ENCODE data around the gene TWIST1. TPM values are rescaled to one million over a fixed set of nuclear protein-coding genes. Genes with fewer than 3 reads are reported as not detected.

Gene TWIST1
- total and polyA plus RNA-seq, 5 donors from 2014 or later = 0.39 TPM; not detected in 4

DNA sequence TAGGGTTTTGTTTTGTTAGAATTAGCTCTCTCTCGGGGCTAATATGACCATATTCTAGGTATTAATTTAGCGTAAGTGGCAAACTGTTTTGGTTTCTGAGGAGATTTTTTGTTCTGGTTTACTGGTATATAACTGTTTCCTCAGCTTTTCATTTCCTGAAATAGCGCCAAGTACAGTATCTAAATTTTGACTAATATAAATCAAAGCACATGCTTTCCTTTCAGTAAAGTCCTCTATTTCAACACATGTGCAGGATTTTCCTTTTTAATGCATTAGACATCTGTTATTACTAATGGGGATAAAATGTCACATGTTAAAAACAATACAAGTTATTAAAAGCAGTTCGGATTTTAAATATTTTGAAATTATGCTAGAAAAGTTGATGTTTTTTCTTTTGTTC, 16.4 kb upstream of the TWIST1 start:
- DNase-seq = no peak
- H3K27me3 Mint-ChIP-seq = no peaks in the 10 kb centered on the region

GRCh38 chr7:19133390-19133789, 16.0 kb upstream of the TWIST1 start:
- no peaks in the 10 kb centered on the region for H3K27me3 ChIP-seq (ENCODE audit: control insufficient read depth, insufficient read depth, low read length)

More for the DNA sequence above, 16.4 kb upstream of the TWIST1 start:
- no peaks in the 10 kb centered on the region for H3K36me3 ChIP-seq (ENCODE audit: control insufficient read depth, insufficient read depth, low read length)
- no peak for ATAC-seq (ENCODE audit: low read depth in 2 of 2)
- H3K27ac ChIP-seq (ENCODE audit: insufficient read depth, low read length, poor library complexity, severe bottlenecking) = no peak overlapping the region
- no peaks in the 10 kb centered on the region for H3K9me3 ChIP-seq (ENCODE audit: control insufficient read depth in 2 of 2, low read length in 2 of 2)
- no peaks in the 10 kb centered on the region for H3K27me3 ChIP-seq (ENCODE audit: control insufficient read depth, insufficient read depth, low read length)
- no peaks in the 10 kb centered on the region for H3K4me1 Mint-ChIP-seq
- H3K4me3 Mint-ChIP-seq = no peak overlapping the region
- no peaks in the 10 kb centered on the region for H3K4me1 ChIP-seq (ENCODE audit: control insufficient read depth, insufficient read depth, low read length, poor library complexity, severe bottlenecking)
- H3K36me3 Mint-ChIP-seq = no peaks in the 10 kb centered on the region
- peaks cover 0 to 2% (median 0%) of the 10 kb centered on the region in 7 donors for H3K9me3 Mint-ChIP-seq
- no peak overlapping the region for H3K27ac Mint-ChIP-seq
- no peak overlapping the region for H3K4me3 ChIP-seq (ENCODE audit: low read depth, low read length)

DNA sequence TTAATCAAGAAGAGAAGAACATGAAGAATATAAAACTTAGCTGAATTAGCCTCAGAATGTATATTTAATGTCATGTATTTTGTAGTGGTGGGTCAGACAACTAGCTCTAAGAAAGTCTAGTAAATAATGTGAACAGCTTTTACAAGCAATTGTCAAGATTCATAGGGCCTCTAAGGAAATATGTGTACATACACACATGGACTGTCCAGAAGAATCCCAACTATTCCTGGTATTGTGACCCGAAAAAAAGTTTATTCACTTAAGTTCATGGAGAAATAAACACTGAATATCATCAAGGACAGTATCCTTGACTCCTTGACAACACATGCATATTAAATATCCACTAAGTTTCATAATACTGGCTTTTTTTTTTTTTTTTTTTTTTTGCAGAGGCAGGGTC, 11.4 kb upstream of the TWIST1 start:
- Mint-ChIP-seq H3K27ac (no peak overlapping the region), H3K27me3 (no peaks in the 10 kb centered on the region), H3K36me3 (no peaks in the 10 kb centered on the region), H3K4me1 (no peaks in the 10 kb centered on the region), H3K9me3 (peaks cover 0 to 6% (median 1%) of the 10 kb centered on the region in 7 donors), H3K4me3 (no peak overlapping the region)
- H3K27ac ChIP-seq (ENCODE audit: insufficient read depth, low read length, poor library complexity, severe bottlenecking) = no peak overlapping the region
- ATAC-seq (ENCODE audit: low read depth in 2 of 2) = no peak
- no peaks in the 10 kb centered on the region for H3K4me1 ChIP-seq (ENCODE audit: control insufficient read depth, insufficient read depth, low read length, poor library complexity, severe bottlenecking)
- no peaks in the 10 kb centered on the region for H3K36me3 ChIP-seq (ENCODE audit: control insufficient read depth, insufficient read depth, low read length)
- no peak overlapping the region for H3K4me3 ChIP-seq (ENCODE audit: low read depth, low read length)
- H3K27me3 ChIP-seq (ENCODE audit: control insufficient read depth, insufficient read depth, low read length) = no peaks in the 10 kb centered on the region
- no peaks in the 10 kb centered on the region for H3K9me3 ChIP-seq (ENCODE audit: control insufficient read depth in 2 of 2, low read length in 2 of 2)
- DNase-seq = no peak

More at GRCh38 chr7:19133390-19133789, 16.0 kb upstream of the TWIST1 start:
- no peaks in the 10 kb centered on the region for H3K36me3 ChIP-seq (ENCODE audit: control insufficient read depth, insufficient read depth, low read length)
- Mint-ChIP-seq H3K27me3 (no peaks in the 10 kb centered on the region), H3K9me3 (peaks cover 0 to 2% (median 0%) of the 10 kb centered on the region in 7 donors), H3K27ac (no peak overlapping the region), H3K4me3 (no peak overlapping the region), H3K36me3 (no peaks in the 10 kb centered on the region), H3K4me1 (no peaks in the 10 kb centered on the region)
- no peak overlapping the region for H3K27ac ChIP-seq (ENCODE audit: insufficient read depth, low read length, poor library complexity, severe bottlenecking)
- H3K9me3 ChIP-seq (ENCODE audit: control insufficient read depth in 2 of 2, low read length in 2 of 2) = no peaks in the 10 kb centered on the region
- DNase-seq (no peak), ATAC-seq (ENCODE audit: low read depth in 2 of 2) (no peak)
- no peaks in the 10 kb centered on the region for H3K4me1 ChIP-seq (ENCODE audit: control insufficient read depth, insufficient read depth, low read length, poor library complexity, severe bottlenecking)
- H3K4me3 ChIP-seq (ENCODE audit: low read depth, low read length) = no peak overlapping the region

GRCh38 chr7:19121977-19122588, 4.6 kb upstream of the TWIST1 start:
- Histone ChIP-seq H3K9me3 (ENCODE audit: control insufficient read depth in 2 of 2, low read length in 2 of 2) (no peaks in the 10 kb centered on the region), H3K36me3 (ENCODE audit: control insufficient read depth, insufficient read depth, low read length) (no peaks in the 10 kb centered on the region), H3K4me3 (ENCODE audit: low read depth, low read length) (no peak overlapping the region), H3K27me3 (ENCODE audit: control insufficient read depth, insufficient read depth, low read length) (peaks cover 19% of the 10 kb centered on the region), H3K4me1 (ENCODE audit: control insufficient read depth, insufficient read depth, low read length, poor library complexity, severe bottlenecking) (no peaks in the 10 kb centered on the region), H3K27ac (ENCODE audit: insufficient read depth, low read length, poor library complexity, severe bottlenecking) (no peak overlapping the region)
- no peak overlapping the region for H3K4me3 Mint-ChIP-seq
- ATAC-seq (ENCODE audit: low read depth in 2 of 2) (no peak), DNase-seq (no peak)
- H3K9me3 Mint-ChIP-seq = peaks cover 0 to 5% (median 0%) of the 10 kb centered on the region in 7 donors
- no peak overlapping the region for H3K27ac Mint-ChIP-seq
- peaks cover 0 to 2% (median 0%) of the 10 kb centered on the region in 4 donors for H3K4me1 Mint-ChIP-seq
- H3K27me3 Mint-ChIP-seq = peaks cover 40% of the 10 kb centered on the region
- no peaks in the 10 kb centered on the region for H3K36me3 Mint-ChIP-seq

GRCh38 chr7:19119870-19120486, 2.5 kb upstream of the TWIST1 start:
- ATAC-seq (ENCODE audit: low read depth in 2 of 2) (no peak), DNase-seq (no peak)
- H3K4me1 ChIP-seq (ENCODE audit: control insufficient read depth, insufficient read depth, low read length, poor library complexity, severe bottlenecking) = no peaks in the 10 kb centered on the region
- no peaks in the 10 kb centered on the region for H3K36me3 Mint-ChIP-seq
- peaks cover 22% of the 10 kb centered on the region for H3K27me3 ChIP-seq (ENCODE audit: control insufficient read depth, insufficient read depth, low read length)
- H3K27me3 Mint-ChIP-seq = peaks cover 52% of the 10 kb centered on the region
- no peak overlapping the region for H3K27ac ChIP-seq (ENCODE audit: insufficient read depth, low read length, poor library complexity, severe bottlenecking)
- peaks cover 0 to 5% (median 0%) of the 10 kb centered on the region in 4 donors for H3K4me1 Mint-ChIP-seq
- peak overlapping the region in 1 of 4 donors; percentile 40 for H3K4me3 Mint-ChIP-seq
- no peak overlapping the region for H3K27ac Mint-ChIP-seq
- H3K4me3 ChIP-seq (ENCODE audit: low read depth, low read length) = no peak overlapping the region
- peaks cover 0 to 5% (median 0%) of the 10 kb centered on the region in 7 donors for H3K9me3 Mint-ChIP-seq
- H3K9me3 ChIP-seq (ENCODE audit: control insufficient read depth in 2 of 2, low read length in 2 of 2) = no peaks in the 10 kb centered on the region
- no peaks in the 10 kb centered on the region for H3K36me3 ChIP-seq (ENCODE audit: control insufficient read depth, insufficient read depth, low read length)

DNA sequence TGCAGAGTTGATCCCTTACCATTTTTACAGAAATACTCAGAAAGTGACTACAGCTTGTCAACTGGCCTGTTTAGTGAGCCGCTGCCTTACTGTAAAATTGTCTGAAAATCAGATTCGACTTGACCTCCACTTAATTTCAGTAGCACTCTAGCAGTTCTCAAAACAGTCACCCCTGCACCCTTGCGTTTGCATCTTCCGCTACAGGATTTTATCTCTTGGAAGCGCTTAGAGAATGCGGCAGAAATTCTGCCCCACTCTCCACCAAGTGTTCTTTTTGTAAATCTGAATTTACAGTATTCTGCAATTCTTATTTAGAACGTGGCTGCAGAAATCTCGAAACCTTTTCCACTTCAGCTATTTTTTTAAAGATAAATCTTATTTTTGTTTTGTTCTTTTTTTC, 1.9 kb upstream of the TWIST1 start:
- H3K4me3 Mint-ChIP-seq = no peak overlapping the region
- no peak overlapping the region for H3K27ac Mint-ChIP-seq
- no peaks in the 10 kb centered on the region for H3K36me3 Mint-ChIP-seq
- Histone ChIP-seq H3K9me3 (ENCODE audit: control insufficient read depth in 2 of 2, low read length in 2 of 2) (no peaks in the 10 kb centered on the region), H3K36me3 (ENCODE audit: control insufficient read depth, insufficient read depth, low read length) (no peaks in the 10 kb centered on the region), H3K27ac (ENCODE audit: insufficient read depth, low read length, poor library complexity, severe bottlenecking) (no peak overlapping the region), H3K27me3 (ENCODE audit: control insufficient read depth, insufficient read depth, low read length) (peaks cover 26% of the 10 kb centered on the region), H3K4me3 (ENCODE audit: low read depth, low read length) (no peak overlapping the region), H3K4me1 (ENCODE audit: control insufficient read depth, insufficient read depth, low read length, poor library complexity, severe bottlenecking) (no peaks in the 10 kb centered on the region)
- ATAC-seq (ENCODE audit: low read depth in 2 of 2) (no peak), DNase-seq (no peak)
- peaks cover 0 to 5% (median 0%) of the 10 kb centered on the region in 4 donors for H3K4me1 Mint-ChIP-seq
- H3K9me3 Mint-ChIP-seq = peaks cover 0 to 5% (median 0%) of the 10 kb centered on the region in 7 donors
- H3K27me3 Mint-ChIP-seq = peaks cover 58% of the 10 kb centered on the region

GRCh38 chr7:19118636-19119371, 1.4 kb upstream of the TWIST1 start:
- H3K27ac ChIP-seq (ENCODE audit: insufficient read depth, low read length, poor library complexity, severe bottlenecking) = no peak overlapping the region
- Mint-ChIP-seq H3K27me3 (peaks cover 63% of the 10 kb centered on the region), H3K4me3 (peak overlapping the region in 1 of 4 donors; percentile 43), H3K4me1 (peaks cover 0 to 5% (median 0%) of the 10 kb centered on the region in 4 donors), H3K9me3 (peaks cover 0 to 5% (median 0%) of the 10 kb centered on the region in 7 donors), H3K36me3 (no peaks in the 10 kb centered on the region), H3K27ac (no peak overlapping the region)
- H3K36me3 ChIP-seq (ENCODE audit: control insufficient read depth, insufficient read depth, low read length) = no peaks in the 10 kb centered on the region
- peaks cover 27% of the 10 kb centered on the region for H3K27me3 ChIP-seq (ENCODE audit: control insufficient read depth, insufficient read depth, low read length)
- no peak overlapping the region for H3K4me3 ChIP-seq (ENCODE audit: low read depth, low read length)
- H3K4me1 ChIP-seq (ENCODE audit: control insufficient read depth, insufficient read depth, low read length, poor library complexity, severe bottlenecking) = no peaks in the 10 kb centered on the region
- DNase-seq (no peak), ATAC-seq (ENCODE audit: low read depth in 2 of 2) (no peak)
- H3K9me3 ChIP-seq (ENCODE audit: control insufficient read depth in 2 of 2, low read length in 2 of 2) = no peaks in the 10 kb centered on the region
